Measurements from ENCODE around the gene MYCL. TPM values are rescaled to one million over a fixed set of nuclear protein-coding genes. Genes with fewer than 3 reads are reported as not detected.

The MYCL gene
- total and polyA plus RNA-seq, 2 of the 13 experiments (the other 11 are each of a cell fraction or from before 2014, with no cell fraction given): 0.31 to 1.7 TPM

GRCh38 chr1:39901714-39902459 lies at the start of gene MYCL (continued):
- TF ChIP-seq ATF5 (CRISPR knock-in tag; IDR thresholded peaks at IDR 0.05; ENCODE audit: low read depth): no peak
- peak; percentile 50; the same call in 1 of the 2 replicates for TF ChIP-seq ZNF317 (CRISPR knock-in tag; IDR thresholded peaks at IDR 0.05)
- TF ChIP-seq ZNF337 (CRISPR knock-in tag; IDR thresholded peaks at IDR 0.05; ENCODE audit: borderline replicate concordance, low read depth): no peak
- TF ChIP-seq U2AF1 (optimal IDR thresholded peaks at IDR 0.05; ENCODE audit: low read depth, low read length): no peak
- TF ChIP-seq MTA3 (CRISPR knock-in tag; IDR thresholded peaks at IDR 0.05): no peak
- TF ChIP-seq ZNF790 (CRISPR knock-in tag; IDR thresholded peaks at IDR 0.05; ENCODE audit: borderline replicate concordance): no peak
- TF ChIP-seq HOXA7 (CRISPR knock-in tag; IDR thresholded peaks at IDR 0.05): no peak
- no peak for TF ChIP-seq E2F5 (CRISPR knock-in tag; conservative IDR thresholded peaks at IDR 0.05)
- no peak for TF ChIP-seq ATM (IDR thresholded peaks at IDR 0.05; ENCODE audit: borderline replicate concordance)
- no peak for TF ChIP-seq ZNF121 (CRISPR knock-in tag; IDR thresholded peaks at IDR 0.05)
- no peak for TF ChIP-seq MTF1 (CRISPR knock-in tag; IDR thresholded peaks at IDR 0.05)
- TF ChIP-seq SMYD3 (CRISPR knock-in tag; IDR thresholded peaks at IDR 0.05): no peak
- TF ChIP-seq ZNF275 (CRISPR knock-in tag; IDR thresholded peaks at IDR 0.05; ENCODE audit: borderline replicate concordance): 0 out of 2 replicates have a peak, but pooled peaks have one; percentile 61
- TF ChIP-seq NCOA1 (CRISPR knock-in tag; IDR thresholded peaks at IDR 0.05): no peak
- TF ChIP-seq KLF13 (CRISPR knock-in tag; IDR thresholded peaks at IDR 0.05): no peak
- TF ChIP-seq SNRNP70 (IDR thresholded peaks at IDR 0.05; ENCODE audit: low read depth, low read length): no peak
- TF ChIP-seq RCOR2 (CRISPR knock-in tag; IDR thresholded peaks at IDR 0.05): peak; percentile 27; the same call in 1 of the 2 replicates
- peak; percentile 42; the same call in 1 of the 2 replicates for TF ChIP-seq ZMYM4 (CRISPR knock-in tag; IDR thresholded peaks at IDR 0.05)
- TF ChIP-seq ZFAT (CRISPR knock-in tag; conservative IDR thresholded peaks at IDR 0.05): no peak
- TF ChIP-seq BHLHE40 (IDR thresholded peaks at IDR 0.05; ENCODE audit: low read length): 0 out of 2 replicates have a peak, but pooled peaks have one; percentile 11
- no peak for TF ChIP-seq ZNF761 (CRISPR knock-in tag; conservative IDR thresholded peaks at IDR 0.05)
- TF ChIP-seq ARNT (IDR thresholded peaks at IDR 0.05): no peak
- TF ChIP-seq, protein P1, sequence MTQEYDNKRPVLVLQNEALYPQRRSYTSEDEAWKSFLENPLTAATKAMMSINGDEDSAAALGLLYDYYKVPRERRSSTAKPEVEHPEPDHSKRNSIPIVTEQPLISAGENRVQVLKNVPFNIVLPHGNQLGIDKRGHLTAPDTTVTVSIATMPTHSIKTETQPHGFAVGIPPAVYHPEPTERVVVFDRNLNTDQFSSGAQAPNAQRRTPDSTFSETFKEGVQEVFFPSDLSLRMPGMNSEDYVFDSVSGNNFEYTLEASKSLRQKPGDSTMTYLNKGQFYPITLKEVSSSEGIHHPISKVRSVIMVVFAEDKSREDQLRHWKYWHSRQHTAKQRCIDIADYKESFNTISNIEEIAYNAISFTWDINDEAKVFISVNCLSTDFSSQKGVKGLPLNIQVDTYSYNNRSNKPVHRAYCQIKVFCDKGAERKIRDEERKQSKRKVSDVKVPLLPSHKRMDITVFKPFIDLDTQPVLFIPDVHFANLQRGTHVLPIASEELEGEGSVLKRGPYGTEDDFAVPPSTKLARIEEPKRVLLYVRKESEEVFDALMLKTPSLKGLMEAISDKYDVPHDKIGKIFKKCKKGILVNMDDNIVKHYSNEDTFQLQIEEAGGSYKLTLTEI (CRISPR knock-in tag; conservative IDR thresholded peaks at IDR 0.05): no peak
- TF ChIP-seq ZNF879 (CRISPR knock-in tag; IDR thresholded peaks at IDR 0.05): no peak
- no peak for TF ChIP-seq SIX1 (CRISPR knock-in tag; IDR thresholded peaks at IDR 0.05; ENCODE audit: borderline replicate concordance)
- TF ChIP-seq ZNF205 (CRISPR knock-in tag; IDR thresholded peaks at IDR 0.05): peak; percentile 73; the same call in 1 of the 2 replicates
- TF ChIP-seq SP5 (CRISPR knock-in tag; IDR thresholded peaks at IDR 0.05; ENCODE audit: borderline replicate concordance, low read depth): peak; percentile 18; the same call in 1 of the 2 replicates
- no peak for TF ChIP-seq ELF1 (CRISPR knock-in tag; IDR thresholded peaks at IDR 0.05)
- TF ChIP-seq SRY (CRISPR knock-in tag; IDR thresholded peaks at IDR 0.05): no peak
